HG03442 (cell line): ENCODE measurements around the gene ADCK1.
"Not testable (repeated sequence)": the region's sequence is repeated elsewhere in the genome, so short reads cannot be mapped to it uniquely, and the experiment has no call there.

Experiments
- ATAC-seq: cut with Tn5 transposase; IDR thresholded peaks from one replicate; pipeline ENCODE4 v1.9.1; 2021; ENCODE audit warnings: mild to moderate bottlenecking, moderate library complexity; ENCODE audit not compliant: unreplicated experiment

Gene ADCK1

DNA sequence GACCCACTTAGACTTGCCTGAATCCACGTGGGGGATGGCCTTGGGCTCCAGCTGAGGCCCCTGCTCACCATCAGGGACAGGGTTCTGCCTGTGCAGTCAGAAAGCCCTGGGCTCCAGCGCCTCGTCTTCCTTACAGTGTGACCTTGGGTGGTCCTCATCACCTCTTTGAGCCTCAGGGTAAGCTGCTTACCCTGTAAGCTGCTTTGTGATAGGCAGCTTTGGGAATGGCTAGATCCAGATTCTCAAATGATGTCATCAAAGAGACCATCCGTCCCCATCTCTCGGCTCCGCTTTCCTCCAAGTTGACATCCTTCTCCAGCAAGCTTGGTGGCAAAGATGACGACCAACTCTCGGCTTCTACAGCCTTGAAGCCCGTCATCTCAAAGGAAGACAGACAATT, 127.0 kb downstream of the ADCK1 start:
- ATAC-seq = no peak

DNA sequence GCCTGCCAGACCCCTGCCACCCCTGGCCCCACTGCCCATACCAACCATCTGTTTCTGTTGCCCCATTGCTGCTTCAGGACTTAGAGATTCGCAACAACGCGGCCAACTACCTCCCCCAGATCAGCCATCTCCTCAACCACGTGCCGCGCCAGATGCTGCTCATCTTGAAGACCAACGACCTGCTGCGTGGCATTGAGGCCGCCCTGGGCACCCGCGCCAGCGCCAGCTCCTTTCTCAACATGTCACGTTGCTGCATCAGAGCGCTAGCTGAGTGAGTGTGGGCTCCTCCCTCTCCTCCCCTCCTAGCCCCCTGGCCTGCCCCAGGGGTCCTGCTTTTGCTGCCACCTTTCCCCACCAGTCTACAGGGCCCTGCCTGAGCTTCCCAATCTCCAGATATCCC, 131.5 kb downstream of the ADCK1 start:
- ATAC-seq = no peak

DNA sequence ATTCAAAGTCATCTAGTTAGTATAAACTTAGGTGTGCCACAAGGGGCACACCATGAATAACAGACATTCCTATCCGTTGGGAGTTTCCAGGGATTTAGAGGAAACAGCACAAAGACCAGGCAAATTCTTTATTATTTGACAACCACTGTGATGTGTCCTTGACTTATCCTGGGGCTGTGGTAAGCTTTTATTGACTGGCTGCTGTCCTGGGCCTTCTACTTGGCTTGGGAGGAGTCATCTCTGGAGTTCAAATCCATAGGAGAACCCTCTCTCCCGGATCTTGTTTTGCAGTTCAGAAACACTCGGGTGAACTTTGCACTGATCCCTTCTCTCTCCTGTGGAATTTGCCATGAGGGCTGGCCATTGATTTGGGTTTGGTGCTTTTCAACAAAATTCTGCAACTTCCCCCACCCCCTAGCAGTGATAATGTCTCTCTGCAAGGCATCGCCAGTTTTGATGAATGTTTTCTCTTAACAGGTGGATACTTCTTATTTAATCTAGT, 136.3 kb downstream of the ADCK1 start:
- no peak for ATAC-seq

DNA sequence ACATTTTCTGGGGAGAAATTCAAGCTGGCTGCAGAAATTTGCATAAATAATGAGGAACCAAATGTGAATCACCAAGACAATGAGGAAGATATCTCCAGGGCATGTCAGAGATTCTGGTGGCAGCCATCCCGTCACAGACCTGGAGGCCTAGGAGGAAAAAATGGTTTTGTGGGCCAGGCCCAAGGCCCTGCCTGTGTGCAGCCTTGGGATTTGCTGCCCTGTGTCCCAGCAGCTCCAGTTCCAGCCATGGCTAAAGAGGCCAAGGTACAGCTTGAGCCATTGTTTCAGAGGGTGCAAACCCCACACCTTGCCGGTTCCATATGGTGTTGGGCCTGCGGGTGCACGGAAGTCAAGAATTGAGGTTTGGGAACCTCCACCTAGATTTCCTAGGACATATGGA, 147.5 kb downstream of the ADCK1 start:
- ATAC-seq = no peak

DNA sequence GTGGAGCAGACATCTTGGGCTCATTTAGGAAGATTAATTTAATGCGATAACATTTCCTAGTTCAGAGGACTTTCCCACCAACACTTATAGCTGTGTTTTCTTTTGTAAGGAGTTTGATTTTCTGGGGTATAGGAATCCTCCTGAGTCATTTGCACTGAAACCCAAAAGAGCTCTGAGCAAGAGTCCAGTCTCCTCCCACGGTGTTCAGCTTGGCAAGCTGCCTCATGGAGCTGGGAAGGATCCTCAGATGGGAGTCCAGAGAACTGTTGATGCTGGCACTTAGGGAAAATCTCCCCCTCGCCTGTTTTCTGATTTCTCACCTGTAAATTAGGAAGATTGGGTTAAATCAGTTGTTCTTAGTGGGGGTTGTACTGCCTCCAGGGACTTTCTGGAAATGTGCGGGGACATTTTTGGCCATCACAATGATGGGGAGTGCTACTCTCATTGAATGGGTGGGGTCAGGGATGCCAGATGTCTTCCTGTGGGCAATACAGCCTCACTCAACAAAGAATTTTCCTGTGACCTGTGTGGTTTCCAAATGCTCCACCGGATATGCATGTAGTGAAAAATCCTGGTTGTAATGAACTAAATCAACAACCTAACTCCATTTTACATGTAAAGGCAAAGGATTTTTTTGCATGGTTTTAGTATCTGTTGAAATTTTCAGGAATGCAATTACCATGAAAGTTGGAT, 150.6 kb downstream of the ADCK1 start:
- ATAC-seq = no peak

DNA sequence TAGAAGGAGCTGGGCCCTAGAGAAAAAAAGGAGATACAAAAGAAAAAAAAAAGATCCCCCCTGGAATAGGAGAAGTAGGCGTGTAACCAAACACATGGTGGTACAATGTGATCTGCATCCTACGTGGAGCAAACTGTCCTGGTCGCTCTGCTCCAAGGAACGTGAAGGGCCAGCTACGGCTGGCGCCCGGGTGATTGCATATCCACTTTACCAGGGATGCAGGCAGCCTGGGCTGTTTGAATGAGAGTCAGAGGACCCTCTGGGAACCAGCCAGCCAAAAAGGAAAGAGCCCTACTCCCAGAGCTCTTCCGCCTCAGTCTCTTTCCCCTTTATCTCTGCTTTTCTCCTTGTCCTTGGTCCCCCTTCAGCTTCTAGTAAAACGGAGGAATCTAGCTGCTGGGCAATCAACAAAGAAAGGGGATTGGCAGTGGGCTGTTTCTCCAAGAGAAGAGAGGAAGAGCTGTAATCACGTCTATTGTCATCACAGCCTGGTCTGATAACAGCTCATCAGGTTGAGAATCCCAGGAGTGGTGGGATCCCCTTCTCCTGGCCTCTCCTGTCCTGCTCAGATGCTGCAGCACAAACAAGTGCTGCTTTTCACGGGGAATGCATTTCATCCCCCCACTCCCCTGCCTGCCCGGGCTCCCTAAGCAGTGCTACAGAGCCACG, 156.0 kb downstream of the ADCK1 start:
- no peak for ATAC-seq

DNA sequence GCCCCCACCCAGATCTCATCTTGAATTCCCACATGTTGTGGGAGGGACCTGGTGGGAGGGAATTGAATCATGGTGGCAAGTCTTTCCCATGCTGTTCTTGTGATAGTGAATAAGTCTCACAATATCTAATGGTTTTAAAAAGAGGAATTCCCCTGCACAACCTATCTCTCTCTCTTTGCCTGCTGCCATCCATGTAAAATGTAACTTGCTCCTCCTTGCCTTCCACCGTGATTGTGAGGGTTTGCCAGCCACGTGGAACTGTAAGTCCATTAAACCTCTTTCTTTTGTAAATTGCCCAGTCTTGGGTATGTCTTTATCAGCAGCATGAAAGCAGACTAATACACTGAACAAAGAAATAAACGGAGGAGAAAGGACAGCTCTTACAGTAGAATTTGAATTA, 159.8 kb downstream of the ADCK1 start:
- not testable (repeated sequence) for ATAC-seq

DNA sequence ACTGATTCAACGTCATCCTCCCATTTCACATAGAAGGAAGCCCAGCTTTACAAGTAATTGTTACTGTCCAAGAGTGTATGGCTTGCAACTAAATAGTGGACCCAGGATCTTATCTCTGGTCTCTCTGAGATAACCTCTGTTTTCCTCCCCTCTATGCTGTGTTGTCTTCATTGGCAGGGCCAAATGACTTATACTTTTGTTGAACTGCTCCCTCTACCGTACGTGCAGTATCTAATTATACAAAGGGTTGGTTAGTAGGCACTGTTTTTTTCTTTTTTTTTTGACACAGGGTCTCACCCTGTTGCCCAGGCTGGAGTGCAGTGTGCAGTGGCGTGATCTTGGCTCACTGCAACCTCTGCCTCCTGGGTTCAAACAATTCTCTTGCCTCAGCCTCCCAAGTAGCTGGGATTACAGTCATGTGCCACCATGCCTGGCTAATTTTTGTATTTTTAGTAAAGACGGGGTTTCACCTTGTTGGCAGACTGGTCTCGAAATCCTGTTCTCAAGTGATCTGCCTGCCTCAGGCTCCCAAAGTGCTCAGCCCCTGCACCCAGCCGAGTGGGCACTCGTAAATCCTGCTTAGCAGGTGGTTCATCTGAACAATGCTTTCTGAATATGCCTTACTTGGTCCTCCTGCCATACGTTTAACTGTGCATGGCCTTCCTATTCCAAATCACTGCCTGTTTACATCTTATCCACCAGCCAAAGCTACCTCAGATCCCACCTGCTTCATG, 162.1 kb downstream of the ADCK1 start:
- ATAC-seq = no peak

DNA sequence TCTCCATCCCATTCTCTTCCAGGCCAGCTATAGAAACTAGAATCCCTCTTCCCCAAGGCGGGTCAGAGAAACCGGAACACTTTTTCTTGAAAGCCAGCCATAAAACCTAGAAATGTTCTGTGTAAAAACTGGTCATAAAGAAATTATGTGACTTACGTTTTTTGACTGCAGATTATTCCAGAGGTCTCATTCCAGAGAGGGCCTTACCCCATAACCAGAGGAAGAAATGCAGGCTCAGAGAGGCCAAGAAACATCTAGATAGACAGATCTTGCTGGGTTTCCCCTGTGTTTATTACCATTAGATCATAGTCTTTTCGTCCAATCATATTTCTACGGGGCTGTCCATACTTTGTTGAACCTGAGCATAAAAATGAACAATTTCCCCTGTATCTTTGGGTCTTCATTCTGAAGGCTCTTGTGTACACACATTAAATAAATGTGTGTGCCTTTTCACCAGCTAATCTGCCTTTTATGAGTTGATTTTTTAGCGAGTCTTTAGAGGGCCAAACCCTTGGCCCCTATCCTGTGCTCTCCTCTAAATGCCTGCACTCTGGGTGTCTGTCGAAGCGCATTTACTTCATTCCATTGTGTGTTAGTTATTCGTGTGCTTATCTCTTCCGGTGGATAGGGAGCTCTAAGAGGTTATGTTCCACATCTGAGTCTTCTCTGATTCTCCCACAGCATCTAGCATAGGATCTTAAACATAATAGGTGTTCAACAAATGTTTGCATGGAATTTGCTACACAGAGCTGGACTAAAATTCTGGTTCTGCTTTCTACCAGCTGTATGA, 163.0 kb downstream of the ADCK1 start:
- no peak for ATAC-seq

DNA sequence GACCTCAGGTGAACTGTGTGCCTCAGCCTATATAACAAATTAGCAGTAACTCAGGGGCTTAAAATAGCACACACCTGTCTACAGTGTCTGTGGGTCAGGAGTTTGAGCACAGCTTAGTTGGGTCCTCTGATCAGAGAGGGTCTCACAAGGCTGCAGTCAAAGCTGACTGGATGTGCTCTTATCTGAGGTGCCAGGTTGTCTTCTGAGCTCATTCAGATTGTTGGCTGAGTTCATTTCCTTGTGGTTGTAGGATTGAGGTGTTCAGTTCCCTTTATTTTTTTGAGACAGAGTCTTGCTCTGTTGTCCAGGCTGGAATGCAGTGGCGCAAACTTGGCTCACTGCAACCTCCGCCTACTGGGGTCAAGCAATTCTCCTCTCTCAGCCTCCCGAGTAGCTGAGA, 164.7 kb downstream of the ADCK1 start:
- ATAC-seq = no peak

DNA sequence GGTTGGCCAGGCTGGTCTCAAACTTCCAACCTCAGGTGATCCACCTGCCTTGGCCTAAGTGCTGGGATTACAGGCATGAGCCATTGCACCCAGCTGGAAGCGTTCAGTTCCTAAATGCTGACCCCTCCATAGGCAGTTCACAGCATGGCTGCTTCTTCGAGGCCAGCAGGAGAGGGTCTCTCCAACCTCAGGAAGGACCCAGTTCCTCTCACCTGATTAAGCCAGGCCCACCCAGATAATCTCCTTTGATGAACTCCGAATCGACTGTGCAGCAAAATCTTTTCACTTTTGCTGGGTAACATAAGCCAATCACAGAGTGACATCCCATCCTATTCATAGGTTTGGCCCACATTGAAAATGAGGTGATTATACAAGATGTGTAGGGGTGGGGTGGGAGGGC, 165.1 kb downstream of the ADCK1 start:
- no peak for ATAC-seq

DNA sequence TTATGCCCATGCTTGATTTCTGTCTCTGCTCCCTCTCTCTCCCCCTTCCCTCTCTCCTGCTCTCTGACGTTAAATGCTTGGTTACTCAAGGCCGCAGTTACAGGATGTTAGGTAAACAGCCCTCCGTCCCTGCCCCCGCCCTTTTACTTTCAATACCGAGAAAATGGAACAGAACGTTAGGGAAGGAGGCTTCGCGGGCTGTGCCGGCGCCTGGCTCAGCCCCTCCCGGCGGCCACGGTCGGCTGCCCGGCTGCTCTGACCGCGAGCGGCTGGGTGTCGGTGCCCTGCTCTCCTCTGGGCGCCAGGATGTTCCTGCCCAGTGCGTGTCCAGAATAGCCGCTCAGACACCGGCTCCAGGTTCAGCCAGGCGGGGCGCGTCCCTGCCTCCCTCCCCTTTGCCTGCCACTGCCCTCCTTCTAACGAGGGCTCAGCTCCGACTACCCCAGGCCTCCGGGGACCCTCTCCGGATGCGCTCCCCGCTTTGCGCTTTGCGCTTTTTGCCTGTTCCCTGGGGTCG, 166.1 kb downstream of the ADCK1 start:
- peak; percentile 76 for ATAC-seq

DNA sequence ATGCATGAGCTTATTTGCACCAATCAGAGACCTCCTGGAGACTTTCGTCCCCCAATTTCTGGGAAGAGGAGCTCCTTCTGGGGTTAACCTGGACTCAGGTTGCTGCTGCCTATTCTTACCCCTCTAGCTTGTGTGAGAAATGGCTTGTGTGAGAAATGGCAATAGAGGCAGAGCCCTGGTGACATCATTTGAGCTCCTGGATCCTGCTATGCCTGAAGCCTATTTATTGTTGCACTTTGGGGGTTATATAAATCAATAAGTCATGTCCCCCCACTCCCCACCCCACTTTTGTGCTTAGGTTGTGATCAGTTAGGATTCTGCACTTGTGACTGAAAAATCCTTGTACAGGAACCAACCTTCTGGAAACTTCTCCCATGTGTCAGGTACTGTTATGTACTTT, 167.2 kb downstream of the ADCK1 start:
- ATAC-seq = no peak

DNA sequence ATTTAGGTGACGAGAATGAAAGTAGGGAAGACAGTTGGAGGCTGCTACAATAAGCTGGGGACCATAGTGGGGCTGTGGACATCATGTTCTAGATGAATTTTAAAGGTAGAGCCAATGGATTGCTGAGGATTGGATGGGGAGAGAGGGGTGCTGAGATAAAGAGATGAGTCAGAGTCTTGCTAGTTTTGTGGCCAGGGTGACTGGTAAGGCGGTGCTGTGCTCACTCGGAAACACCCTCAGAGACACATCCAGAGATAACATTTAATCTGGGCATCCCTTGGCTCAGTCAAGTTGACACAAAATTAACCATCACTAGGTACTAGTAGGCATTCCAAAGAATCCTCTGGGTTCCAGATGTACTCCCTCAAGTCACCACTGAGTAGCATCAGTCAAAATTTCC, 170.7 kb downstream of the ADCK1 start:
- no peak for ATAC-seq

DNA sequence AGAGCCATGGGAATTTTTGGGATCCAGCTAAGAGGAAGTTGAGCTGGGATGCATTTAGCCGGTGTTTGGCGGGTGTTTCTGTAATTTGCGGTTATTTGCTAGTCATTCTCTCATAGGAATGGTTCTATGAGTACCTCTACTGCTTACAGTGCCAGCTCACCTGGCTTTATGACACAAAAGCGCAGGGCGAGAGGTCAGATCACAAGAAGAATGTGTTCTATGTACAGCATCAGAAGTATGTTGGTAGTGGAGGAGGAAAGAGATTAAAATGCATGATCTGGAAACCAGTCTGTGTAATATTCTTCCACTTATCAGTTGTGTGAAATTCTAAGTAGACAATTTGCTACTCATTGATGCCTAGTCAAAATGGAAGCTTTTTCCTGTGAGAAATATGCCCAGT, 173.3 kb downstream of the ADCK1 start:
- ATAC-seq = no peak

DNA sequence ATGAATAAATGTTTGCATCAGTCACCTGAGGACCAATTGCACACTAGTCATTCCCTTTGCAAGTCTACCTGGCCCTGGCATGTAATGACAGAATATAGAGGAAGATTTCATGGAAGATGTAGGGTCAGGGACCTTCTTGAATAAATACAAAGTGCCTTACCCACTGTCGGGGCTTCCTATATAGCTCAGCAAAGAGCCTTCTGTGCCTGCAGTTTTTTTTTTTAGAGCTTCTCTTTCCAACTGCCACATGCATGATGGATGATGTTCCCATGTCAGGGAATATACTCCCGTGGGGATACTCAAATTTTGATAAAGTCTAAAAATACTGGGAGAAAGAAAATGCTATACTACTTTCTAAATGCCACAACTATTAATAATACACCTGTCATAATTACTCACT, 176.7 kb downstream of the ADCK1 start:
- ATAC-seq = no peak

DNA sequence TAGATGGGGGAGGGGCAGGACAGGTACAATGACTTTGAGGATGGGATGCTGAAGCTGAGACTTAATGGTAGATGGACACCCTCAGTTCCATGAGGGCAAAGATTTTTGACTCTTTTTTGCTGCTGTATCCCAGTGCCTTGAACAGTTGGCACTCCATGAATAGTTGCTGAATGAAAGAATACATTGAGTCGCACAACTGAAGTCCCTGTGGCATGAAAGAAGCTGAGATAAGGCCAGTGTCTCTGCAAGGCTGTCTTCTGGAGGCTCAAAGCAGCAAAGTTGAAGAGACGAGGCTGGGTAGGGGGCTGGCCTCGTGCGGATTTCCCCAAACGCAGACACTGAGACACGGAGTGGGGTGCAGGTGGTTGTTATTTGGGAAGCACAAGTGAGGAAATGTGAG, 179.3 kb downstream of the ADCK1 start:
- ATAC-seq = no peak

DNA sequence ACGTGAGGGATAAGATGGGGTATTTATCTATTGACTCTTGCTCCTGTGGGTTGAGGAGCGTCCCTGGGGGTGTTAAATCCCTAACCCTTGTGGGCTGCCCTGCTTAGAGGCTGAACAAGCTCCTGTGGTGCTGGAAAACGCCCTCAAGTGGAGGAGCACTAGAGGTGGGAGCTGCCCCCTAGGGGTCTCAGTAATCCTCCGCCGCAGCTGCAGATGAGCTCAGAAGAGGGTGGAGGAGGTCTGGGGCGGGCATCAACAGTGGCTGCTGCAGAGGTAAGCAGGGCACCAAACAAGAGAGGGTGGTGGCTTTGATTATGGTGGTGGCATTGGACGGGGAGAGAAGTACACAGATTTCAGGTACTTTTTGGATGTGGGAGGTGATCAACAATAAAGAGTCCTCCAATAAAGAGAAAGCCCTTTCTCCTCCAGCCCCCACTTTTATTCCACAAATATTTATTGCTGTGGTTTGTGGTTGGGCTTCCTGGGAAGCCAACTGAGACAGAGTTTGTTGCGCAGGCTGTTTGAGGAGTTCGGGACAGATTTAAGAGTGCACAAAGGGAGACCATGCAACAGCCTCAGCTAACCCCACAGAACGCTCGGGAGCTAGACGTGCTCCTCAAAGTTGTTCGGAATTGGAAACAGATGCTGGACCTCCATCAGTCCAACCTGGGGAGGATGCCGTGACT, 179.9 kb downstream of the ADCK1 start:
- ATAC-seq = no peak

DNA sequence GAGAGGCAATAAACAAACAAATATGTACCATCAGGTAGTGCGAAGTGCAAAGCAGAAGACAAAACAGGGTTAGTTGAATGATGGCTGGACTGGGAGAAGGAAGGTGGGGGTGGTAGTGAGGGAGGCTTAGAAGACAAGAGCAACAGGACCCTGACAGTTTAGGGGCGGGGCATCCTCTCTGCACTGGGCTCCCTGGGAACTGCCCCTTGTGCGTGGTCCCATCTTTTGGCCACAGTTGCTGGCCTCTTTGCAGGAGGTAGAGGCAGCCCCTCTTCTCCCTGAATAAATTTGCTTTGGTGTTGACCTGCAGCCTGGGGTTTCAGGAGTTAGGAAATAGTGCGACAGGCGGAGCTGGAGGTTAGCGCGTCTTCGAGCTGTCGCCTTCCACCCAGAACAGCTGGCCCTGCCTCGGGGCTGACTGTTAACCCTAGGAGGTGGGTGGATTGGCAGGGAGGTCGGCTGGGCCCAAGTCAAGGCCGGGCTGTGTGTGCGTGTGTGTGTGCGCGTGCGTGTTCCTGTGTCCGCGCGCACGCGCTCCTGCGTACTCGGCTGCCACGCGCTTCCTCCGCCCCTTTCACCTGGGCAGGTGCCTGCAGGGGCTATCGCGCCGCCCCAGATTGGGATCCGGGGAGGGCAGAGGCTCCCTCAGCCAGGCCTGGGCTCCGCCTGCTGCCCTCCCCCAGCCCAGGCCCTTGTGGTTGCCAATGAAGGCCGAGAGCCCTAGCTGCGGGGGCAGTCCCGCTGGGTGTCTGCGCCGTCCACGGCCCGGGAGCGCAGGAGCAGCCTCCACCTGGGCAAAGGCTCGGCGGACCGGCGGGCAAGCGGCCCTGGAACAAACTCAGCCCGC, 180.8 kb downstream of the ADCK1 start:
- no peak for ATAC-seq
